H1 (cell line): ENCODE measurements around the gene C20orf96.

Source experiments
- CEBPB ChIP-seq: IDR thresholded peaks from 2 replicates; pipeline ENCODE4 v1.6.1; 2012; ENCODE audit warnings: low read depth, low read length
- RFX5 ChIP-seq: IDR thresholded peaks from 2 replicates; pipeline ENCODE4 v1.6.1; 2011; ENCODE audit warnings: low read depth, low read length, improper control_type of control experiment, borderline replicate concordance
- SIX5 ChIP-seq: IDR thresholded peaks from 2 replicates; pipeline ENCODE4 v1.6.1; 2011; ENCODE audit warnings: mild to moderate bottlenecking, low read depth, low read length
- TF ChIP-seq, protein P1 (sequence below), 3 experiments: IDR thresholded peaks; 1 replicate in 2 of 3; 2 replicates in 1 of 3; pipeline versions ENCODE4 v1.5.1 to v1.6.1; 2011; ENCODE audit warnings: low read length in 3 of 3, mild to moderate bottlenecking in 3 of 3, inconsistent platforms in 2 of 3, low read depth in 1 of 3, moderate library complexity in 1 of 3; ENCODE audit not compliant: insufficient read depth in 1 of 3; ENCODE audit errors: control extremely low read depth in 1 of 3

DNA sequence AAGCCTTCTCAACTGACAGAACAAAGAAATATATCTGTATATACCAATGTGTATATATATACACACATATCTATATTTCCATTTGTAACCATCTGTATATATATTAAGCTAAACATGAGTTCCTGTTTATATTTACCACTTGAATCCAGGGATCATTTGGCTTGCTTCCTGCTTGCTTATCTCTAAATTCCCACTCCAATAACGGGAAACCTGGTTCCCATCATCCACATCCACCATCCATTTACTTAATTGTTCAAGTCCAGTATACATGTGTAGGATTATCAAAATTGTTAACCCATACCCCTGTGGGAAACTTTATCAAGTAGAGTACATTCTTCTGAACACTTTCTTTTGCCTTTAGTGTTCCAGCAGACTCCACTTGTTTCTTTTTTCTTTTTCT, 22.3 kb upstream of the C20orf96 start:
- TF ChIP-seq SIX5 (no peak), RFX5 (no peak), CEBPB (no peak)
- TF ChIP-seq, protein P1, sequence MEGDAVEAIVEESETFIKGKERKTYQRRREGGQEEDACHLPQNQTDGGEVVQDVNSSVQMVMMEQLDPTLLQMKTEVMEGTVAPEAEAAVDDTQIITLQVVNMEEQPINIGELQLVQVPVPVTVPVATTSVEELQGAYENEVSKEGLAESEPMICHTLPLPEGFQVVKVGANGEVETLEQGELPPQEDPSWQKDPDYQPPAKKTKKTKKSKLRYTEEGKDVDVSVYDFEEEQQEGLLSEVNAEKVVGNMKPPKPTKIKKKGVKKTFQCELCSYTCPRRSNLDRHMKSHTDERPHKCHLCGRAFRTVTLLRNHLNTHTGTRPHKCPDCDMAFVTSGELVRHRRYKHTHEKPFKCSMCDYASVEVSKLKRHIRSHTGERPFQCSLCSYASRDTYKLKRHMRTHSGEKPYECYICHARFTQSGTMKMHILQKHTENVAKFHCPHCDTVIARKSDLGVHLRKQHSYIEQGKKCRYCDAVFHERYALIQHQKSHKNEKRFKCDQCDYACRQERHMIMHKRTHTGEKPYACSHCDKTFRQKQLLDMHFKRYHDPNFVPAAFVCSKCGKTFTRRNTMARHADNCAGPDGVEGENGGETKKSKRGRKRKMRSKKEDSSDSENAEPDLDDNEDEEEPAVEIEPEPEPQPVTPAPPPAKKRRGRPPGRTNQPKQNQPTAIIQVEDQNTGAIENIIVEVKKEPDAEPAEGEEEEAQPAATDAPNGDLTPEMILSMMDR (IDR thresholded peaks at IDR 0.05; ENCODE audit: control extremely low read depth in 1 of 3, insufficient read depth in 1 of 3, low read depth in 1 of 3, low read length in 3 of 3), result no peak
